Measurements from ENCODE around the gene PRLR.

PRLR gene

DNA sequence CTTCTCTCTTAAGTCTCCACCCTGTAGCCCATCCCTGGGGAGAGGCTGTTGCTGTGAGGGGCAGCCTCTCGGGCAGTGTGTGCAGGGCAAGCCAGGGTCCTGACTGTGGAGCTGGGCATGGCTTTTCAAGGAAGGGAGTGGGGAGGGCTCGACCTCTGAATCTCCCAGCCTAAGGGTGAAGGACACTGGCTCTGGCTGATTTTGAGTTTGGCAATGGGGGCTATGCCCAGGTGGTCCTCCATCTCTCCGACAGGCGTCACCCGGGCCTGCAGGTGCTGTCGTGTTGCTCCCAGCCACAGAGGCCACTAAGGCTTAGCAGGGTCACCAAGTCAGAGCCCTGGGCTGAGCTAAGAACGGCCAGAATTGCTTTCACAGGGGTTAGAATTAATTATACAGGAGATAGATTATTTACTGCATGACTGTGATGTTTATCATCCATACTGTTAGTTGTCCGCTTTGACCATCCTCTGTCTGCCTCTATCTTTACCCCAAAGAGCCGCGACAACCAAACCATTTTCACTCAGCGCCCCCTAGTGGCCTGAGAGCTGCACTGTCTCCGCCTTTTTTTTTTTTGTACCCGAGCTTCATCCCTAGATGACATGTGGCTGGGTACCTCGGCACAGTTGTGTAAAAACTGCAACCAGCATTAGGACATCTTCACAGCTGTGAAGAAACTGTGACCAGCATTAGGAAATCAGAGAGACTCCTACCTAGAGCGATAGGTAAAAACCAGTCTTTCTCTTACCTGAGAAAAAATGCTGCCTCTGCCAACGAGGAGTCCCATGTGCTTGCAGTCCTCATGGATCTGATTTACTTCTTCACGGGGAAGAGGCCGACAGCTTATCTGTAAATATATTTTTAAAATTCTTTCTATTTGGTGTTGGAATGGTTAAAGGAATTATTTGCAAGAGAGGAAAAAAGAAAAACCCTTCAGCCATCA is 227.0 kb downstream of the PRLR start:
- DNase-seq, result peak; percentile 56
- in situ Hi-C loops (cut with HindIII; ENCODE audit: low pct_ligation_motif_present, low pct_unique_long_range_greater_than_20kb, low sequenced_read_pairs), result no loop called here

DNA sequence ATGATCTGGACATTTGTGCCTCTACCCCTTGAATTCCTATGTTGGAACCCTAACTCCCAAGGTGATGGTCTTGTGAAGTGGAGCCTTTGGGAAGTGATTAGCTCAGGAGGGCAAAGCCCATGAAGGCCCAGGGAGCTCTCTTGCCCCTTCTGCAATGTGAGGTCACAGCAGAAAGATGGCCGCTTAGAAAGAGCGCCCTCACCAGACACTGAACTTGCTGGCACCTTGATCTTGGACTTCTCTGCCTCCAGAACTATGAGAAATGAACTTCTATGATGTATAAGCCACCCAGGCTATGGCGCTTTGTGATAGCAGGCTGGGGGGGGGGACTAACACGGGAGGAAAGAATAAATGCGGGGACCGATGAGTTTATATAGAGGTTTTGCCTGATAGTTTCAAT is 227.8 kb downstream of the PRLR start:
- in situ Hi-C loops (cut with HindIII; ENCODE audit: low pct_ligation_motif_present, low pct_unique_long_range_greater_than_20kb, low sequenced_read_pairs), result no loop called here

DNA sequence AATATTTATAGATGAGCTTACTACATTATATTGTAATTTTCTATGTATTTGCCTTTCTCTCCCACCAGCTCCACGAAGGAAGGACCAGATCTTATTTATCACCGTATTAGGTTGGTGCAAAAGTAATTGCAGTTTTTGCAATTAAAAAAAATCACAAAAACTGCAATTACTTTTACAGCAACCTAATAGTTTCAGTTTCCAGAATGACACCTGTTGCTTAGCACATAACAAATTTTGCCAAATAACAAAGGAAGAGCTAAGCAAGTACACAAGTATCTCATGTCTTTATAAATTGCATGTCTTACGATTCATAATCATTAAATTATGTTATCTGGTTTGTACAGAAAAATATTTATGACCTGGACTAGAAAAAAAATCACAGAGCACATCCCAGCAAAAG is 228.4 kb downstream of the PRLR start:
- DNase-seq, result no peak
- in situ Hi-C loops (cut with HindIII; ENCODE audit: low pct_ligation_motif_present, low pct_unique_long_range_greater_than_20kb, low sequenced_read_pairs), result no loop called here

More for the DNA sequence above, 227.8 kb downstream of the PRLR start:
- no peak for DNase-seq

All from ACHN (cell line).